GM21447 (cell line): ENCODE measurements around the gene WNT6.

ENCODE experiments used
- ATAC-seq: cut with Tn5 transposase; IDR thresholded peaks from one replicate; pipeline ENCODE4 v1.9.1; 2021; ENCODE audit not compliant: unreplicated experiment

The WNT6 gene

DNA sequence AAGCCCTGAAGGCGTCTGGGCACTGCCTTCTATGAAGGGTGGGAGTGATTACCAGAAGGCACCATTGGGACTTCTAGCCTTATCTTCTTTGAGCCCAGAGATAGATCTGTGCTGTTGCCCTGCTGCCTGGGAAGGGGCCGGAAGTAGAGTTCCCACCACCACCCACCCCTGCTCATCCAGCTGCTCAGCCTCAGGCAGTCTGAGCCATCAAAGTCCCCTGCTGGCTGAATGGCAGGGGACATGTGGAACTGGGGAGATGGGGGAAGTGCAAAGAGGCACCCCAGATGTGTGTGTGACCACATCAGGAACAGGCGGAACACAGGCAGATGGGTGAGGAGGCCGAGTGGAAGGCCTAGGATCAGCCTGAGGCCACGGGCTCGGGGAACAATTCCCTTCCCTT lies 17.7 kb downstream of the WNT6 start:
- ATAC-seq = no peak

GRCh38 chr2:218877891-218878290 lies 18.3 kb downstream of the WNT6 start:
- ATAC-seq = no peak

GRCh38 chr2:218878486-218878885 lies 18.9 kb downstream of the WNT6 start:
- ATAC-seq = no peak

DNA sequence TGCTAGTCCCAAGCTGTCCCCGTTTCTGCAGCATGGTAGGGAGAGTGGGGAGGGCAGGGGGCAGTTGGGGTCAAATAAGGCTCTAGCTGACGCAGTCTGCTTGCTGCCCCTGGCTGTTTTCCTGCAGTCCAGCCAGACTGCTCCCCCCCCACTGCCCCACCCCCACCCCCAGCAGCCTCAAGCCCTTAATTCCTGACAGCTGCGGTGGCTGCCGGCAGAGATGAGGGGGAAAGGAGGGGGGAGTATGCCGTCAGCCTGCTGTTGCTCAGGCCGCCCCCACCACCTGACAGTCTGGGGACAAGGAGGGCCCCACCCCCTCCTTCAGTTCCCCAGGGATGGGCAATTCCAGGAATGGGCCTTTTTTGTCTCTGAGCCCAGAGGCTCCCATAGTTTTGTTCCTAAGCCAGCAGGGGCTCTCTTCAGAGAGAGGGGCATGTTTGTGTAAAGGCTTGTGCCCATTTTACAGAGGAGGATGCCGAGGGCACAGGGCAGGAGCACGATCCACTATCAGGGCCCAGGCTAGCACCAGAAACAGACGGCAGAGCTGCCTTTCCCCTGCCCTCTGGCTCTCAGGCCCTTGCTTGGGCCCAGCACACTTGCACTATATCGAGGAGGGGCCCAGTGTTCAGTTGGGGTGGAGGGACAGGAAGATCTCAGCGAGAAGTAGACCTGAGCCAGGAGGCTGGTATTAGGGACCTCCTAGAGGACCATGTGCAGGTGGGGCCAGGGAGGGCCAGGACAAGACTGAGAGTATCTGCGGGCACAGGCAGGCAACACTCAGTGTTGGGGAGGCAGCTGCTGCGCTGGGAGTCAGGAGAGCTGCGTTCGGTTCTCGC lies 19.5 kb downstream of the WNT6 start:
- ATAC-seq = no peak

DNA sequence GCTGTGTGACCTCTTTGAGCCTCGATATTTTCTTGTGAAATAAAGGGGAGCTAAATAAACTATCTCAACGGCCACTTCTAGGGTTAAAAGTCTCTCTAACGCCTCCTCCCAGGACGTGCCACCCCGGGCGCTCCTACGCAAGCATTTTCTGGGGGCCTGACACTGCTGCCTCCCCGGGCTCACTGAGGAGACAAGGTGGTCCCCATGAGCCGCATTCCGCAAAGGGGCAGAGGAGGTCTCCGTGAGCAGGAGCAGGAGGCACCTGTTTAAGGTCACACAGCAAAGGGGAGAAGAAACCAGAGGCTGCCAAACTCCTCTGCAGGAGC lies 20.1 kb downstream of the WNT6 start:
- no peak for ATAC-seq

GRCh38 chr2:218880102-218880858 lies 20.7 kb downstream of the WNT6 start, which contains the start of gene WNT10A:
Gene WNT10A, plus strand, starts transcription at chr2:218880852. Its CDS starts 144 bp downstream, at chr2:218880996.
- peak; percentile 73 for ATAC-seq

- no peak for ATAC-seq
Observed at GRCh38 chr2:218880859-218881594, 21.4 kb downstream of the WNT6 start.

GRCh38 chr2:218881744-218882460 lies 22.3 kb downstream of the WNT6 start:
- ATAC-seq = no peak

GRCh38 chr2:218882461-218882816 lies 22.8 kb downstream of the WNT6 start:
- ATAC-seq = no peak

GRCh38 chr2:218882866-218883366 lies 23.3 kb downstream of the WNT6 start:
- ATAC-seq = no peak

- no peak for ATAC-seq
Observed at GRCh38 chr2:218883491-218884490, 24.2 kb downstream of the WNT6 start.

- ATAC-seq = no peak
Observed at GRCh38 chr2:218884519-218884918, 24.9 kb downstream of the WNT6 start.

DNA sequence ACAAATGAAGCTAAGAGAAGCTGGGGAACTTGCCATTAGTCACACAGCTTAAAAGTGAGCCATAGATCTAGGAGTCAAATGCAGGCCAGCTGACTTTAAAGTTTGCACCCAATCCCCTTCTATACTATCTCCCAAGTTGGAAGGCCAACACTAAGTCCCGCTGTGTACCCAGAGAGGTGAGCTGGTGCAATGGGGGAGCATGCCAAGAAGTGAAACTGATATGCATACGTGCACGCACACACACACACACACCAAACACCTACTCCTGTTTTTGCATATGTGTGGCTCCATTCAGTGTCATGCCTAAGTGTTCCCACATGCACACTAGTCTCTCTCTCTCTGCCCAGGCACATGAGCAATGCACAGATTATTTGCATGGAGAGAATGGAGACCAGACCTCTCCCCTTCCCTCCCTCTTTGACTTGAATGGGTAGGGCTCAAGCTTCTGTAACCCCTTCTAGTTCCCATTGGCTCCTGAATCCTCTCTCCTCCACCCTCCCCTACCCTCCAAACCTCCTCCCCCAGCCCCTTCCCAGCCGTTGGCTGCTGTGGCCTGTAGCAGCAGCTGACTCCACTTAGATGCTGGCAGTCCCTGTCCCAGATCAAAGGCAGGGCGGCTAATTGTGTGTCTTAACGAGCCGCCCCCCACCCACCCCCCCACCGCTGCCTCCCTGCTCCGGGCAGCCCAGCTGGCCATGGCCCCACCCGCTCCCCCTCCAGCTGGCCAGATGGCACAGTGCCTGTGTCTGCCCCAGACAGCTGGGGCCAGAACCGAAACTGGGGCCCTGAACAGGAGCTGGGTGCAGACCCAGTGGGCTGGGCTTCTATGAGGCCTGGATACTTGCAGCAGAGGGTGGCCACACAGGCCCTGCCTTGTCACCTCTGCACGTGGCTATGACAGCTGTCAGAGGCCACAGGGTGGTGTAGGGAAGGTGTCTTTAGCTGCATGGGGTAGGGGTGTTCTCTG lies 26.7 kb downstream of the WNT6 start:
- ATAC-seq = peak; percentile 70

DNA sequence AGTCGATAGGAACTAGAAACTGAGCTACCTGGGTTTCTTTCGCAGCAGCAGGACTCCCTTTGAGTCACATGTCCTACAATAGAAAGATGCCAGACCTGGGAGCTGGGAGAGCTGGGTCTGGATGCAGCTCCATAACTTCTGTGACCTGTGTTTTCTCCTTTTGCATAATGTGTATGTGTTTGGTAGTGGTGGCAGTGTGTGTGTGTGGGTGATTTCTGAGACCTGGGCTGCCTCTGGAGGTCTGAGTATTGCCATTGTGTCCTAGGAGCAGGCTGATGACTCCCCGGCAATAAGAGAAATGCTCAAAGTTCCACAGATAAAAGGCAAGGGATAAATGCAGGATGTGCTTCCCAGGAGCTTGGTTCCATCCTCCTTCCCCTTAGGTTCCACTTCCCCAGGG lies 27.5 kb downstream of the WNT6 start:
- no peak for ATAC-seq

- no peak for ATAC-seq
Observed at GRCh38 chr2:218888341-218888740, 28.7 kb downstream of the WNT6 start.

GRCh38 chr2:218889937-218890336 lies 30.3 kb downstream of the WNT6 start:
- no peak for ATAC-seq

- no peak for ATAC-seq
Observed at GRCh38 chr2:218890369-218890768, 30.8 kb downstream of the WNT6 start.

GRCh38 chr2:218891275-218892135 lies 31.9 kb downstream of the WNT6 start:
- no peak for ATAC-seq
